H9 (cell line): ENCODE results near the gene MYO10. TPM values are rescaled to one million over a fixed set of nuclear protein-coding genes. Genes with fewer than 3 reads are reported as not detected.

Experiments used
- DNase-seq: peaks from one replicate; pipeline ENCODE4 v3.0.0-alpha.2; 2017
- H2AFZ ChIP-seq: one replicate; pipeline ENCODE4 v1.6.1; 2013; ENCODE audit warnings: mild to moderate bottlenecking, low read length, control low read depth, moderate library complexity
- H2AK5ac ChIP-seq: 2 replicates; pipeline ENCODE4 v1.6.1; 2013; ENCODE audit warnings: low read length, control low read depth, mixed read lengths; ENCODE audit not compliant: insufficient read length
- H2BK120ac ChIP-seq: one replicate; pipeline ENCODE4 v1.6.1; 2013; ENCODE audit warnings: low read depth, mild to moderate bottlenecking, low read length, control low read depth, inconsistent platforms; ENCODE audit not compliant: poor library complexity, severe bottlenecking
- H2BK12ac ChIP-seq: 2 replicates; pipeline ENCODE4 v1.6.1; 2013; ENCODE audit warnings: low read length, control low read depth, mixed read lengths, low read depth; ENCODE audit not compliant: insufficient read length
- H2BK15ac ChIP-seq: 2 replicates; pipeline ENCODE4 v1.6.1; 2013; ENCODE audit warnings: low read depth, low read length, control low read depth
- H2BK20ac ChIP-seq: one replicate; pipeline ENCODE4 v1.6.1; 2013; ENCODE audit warnings: low read depth, mild to moderate bottlenecking, low read length, control low read depth, inconsistent platforms; ENCODE audit not compliant: poor library complexity, severe bottlenecking
- H2BK5ac ChIP-seq: 2 replicates; pipeline ENCODE4 v1.6.1; 2013; ENCODE audit warnings: low read length, control low read depth, mixed read lengths; ENCODE audit not compliant: insufficient read length
- H3K14ac ChIP-seq: 2 replicates; pipeline ENCODE4 v1.6.1; 2013; ENCODE audit warnings: low read length, control low read depth; ENCODE audit not compliant: insufficient read depth
- H3K18ac ChIP-seq: 2 replicates; pipeline ENCODE4 v1.6.1; 2013; ENCODE audit warnings: low read depth, mild to moderate bottlenecking, mixed read lengths, low read length, control low read depth; ENCODE audit not compliant: insufficient read length
- H3K23ac ChIP-seq: 2 replicates; pipeline ENCODE4 v1.6.1; 2013; ENCODE audit warnings: low read length, control low read depth, mixed read lengths, low read depth; ENCODE audit not compliant: insufficient read length
- H3K23me2 ChIP-seq: 2 replicates; pipeline ENCODE4 v1.6.1; 2013; ENCODE audit warnings: low read depth, mild to moderate bottlenecking, mixed read lengths, low read length, control low read depth; ENCODE audit not compliant: insufficient read length, poor library complexity, severe bottlenecking
- H3K27ac ChIP-seq: 2 replicates; pipeline ENCODE4 v1.5.1; 2013; ENCODE audit warnings: low read length, control low read depth, mixed read lengths, low read depth; ENCODE audit not compliant: insufficient read length
- H3K27me3 ChIP-seq: 2 replicates; pipeline ENCODE4 v1.6.1; 2013; ENCODE audit warnings: low read length, control low read depth, inconsistent platforms; ENCODE audit not compliant: insufficient read depth
- H3K4ac ChIP-seq: 2 replicates; pipeline ENCODE4 v1.6.1; 2013; ENCODE audit warnings: low read depth, mild to moderate bottlenecking, control low read depth, inconsistent platforms, low read length, moderate library complexity
- H3K4me1 ChIP-seq: 2 replicates; pipeline ENCODE4 v1.6.1; 2013; ENCODE audit warnings: low read length, control low read depth, inconsistent platforms; ENCODE audit not compliant: insufficient read depth
- H3K4me2 ChIP-seq: 2 replicates; pipeline ENCODE4 v1.6.1; 2013; ENCODE audit warnings: low read length, control low read depth, mixed read lengths; ENCODE audit not compliant: insufficient read length, insufficient read depth
- H3K56ac ChIP-seq: 2 replicates; pipeline ENCODE4 v1.6.1; 2013; ENCODE audit warnings: low read depth, mild to moderate bottlenecking, mixed read lengths, low read length, control low read depth; ENCODE audit not compliant: insufficient read length
- H3K79me1 ChIP-seq: 2 replicates; pipeline ENCODE4 v1.6.1; 2013; ENCODE audit warnings: low read depth, mild to moderate bottlenecking, moderate library complexity, low read length, control low read depth, inconsistent platforms; ENCODE audit not compliant: insufficient read depth, poor library complexity, severe bottlenecking
- H3K79me2 ChIP-seq: 2 replicates; pipeline ENCODE4 v1.6.1; 2013; ENCODE audit warnings: low read length, control low read depth, inconsistent platforms; ENCODE audit not compliant: insufficient read depth
- H3K9ac ChIP-seq: 2 replicates; pipeline ENCODE4 v1.6.1; 2013; ENCODE audit warnings: low read length, control low read depth, mixed read lengths; ENCODE audit not compliant: insufficient read length; ENCODE audit errors: extremely low read depth
- H3K9me3 ChIP-seq: one replicate; pipeline ENCODE4 v1.6.1; 2013; ENCODE audit warnings: low read depth, low read length, inconsistent platforms; ENCODE audit not compliant: control insufficient read depth
- H3T11ph ChIP-seq: one replicate; pipeline ENCODE4 v1.6.1; 2013; ENCODE audit warnings: mild to moderate bottlenecking, low read length, control low read depth, inconsistent platforms
- H4K20me1 ChIP-seq: one replicate; pipeline ENCODE4 v1.6.1; 2013; ENCODE audit not compliant: control insufficient read depth, insufficient read length, insufficient read depth
- H4K5ac ChIP-seq: 2 replicates; pipeline ENCODE4 v1.6.1; 2013; ENCODE audit warnings: low read depth, mild to moderate bottlenecking, mixed read lengths, low read length, control low read depth; ENCODE audit not compliant: insufficient read length
- H4K8ac ChIP-seq: replicated peaks from 2 replicates; pipeline ENCODE4 v1.6.1; 2013; ENCODE audit warnings: low read length, control low read depth, mixed read lengths, low read depth; ENCODE audit not compliant: insufficient read length
- H4K91ac ChIP-seq: 2 replicates; pipeline ENCODE4 v1.6.1; 2013; ENCODE audit warnings: low read depth, mild to moderate bottlenecking, moderate library complexity, mixed read lengths, low read length, control low read depth; ENCODE audit not compliant: insufficient read length
- H3K27ac Mint-ChIP-seq, 3 experiments: 2 replicates in 2 of 3; 3 replicates in 1 of 3; pipeline ENCODE4 v1.8.0; 2020 to 2021; ENCODE audit warnings: mixed read lengths in 3 of 3, mild to moderate bottlenecking in 1 of 3, moderate library complexity in 1 of 3
- H3K27me3 Mint-ChIP-seq: 2 replicates; pipeline ENCODE4 v1.8.0; 2021; ENCODE audit warnings: low read depth, mild to moderate bottlenecking, moderate library complexity, mixed read lengths
- H3K36me3 Mint-ChIP-seq, 3 experiments: 2 replicates in 2 of 3; 3 replicates in 1 of 3; pipeline ENCODE4 v1.8.0; 2020 to 2021; ENCODE audit warnings: low read depth in 3 of 3, mixed read lengths in 3 of 3; ENCODE audit not compliant: insufficient read depth in 1 of 3
- H3K4me1 Mint-ChIP-seq, 2 experiments: 2 replicates each; pipeline ENCODE4 v1.8.0; 2020; ENCODE audit warnings: mixed read lengths in 2 of 2
- H3K4me3 Mint-ChIP-seq, 2 experiments: 2 replicates in 1 of 2; 3 replicates in 1 of 2; pipeline ENCODE4 v1.8.0; 2020 to 2021; ENCODE audit warnings: mild to moderate bottlenecking in 2 of 2, mixed read lengths in 2 of 2, moderate library complexity in 1 of 2
- H3K9me3 Mint-ChIP-seq, 2 experiments: 2 replicates in 1 of 2; 3 replicates in 1 of 2; pipeline ENCODE4 v1.8.0; 2020; ENCODE audit warnings: mild to moderate bottlenecking in 2 of 2, mixed read lengths in 2 of 2, moderate library complexity in 1 of 2
- WGBS: extraction: QIAGEN DNeasy Blood & Tissue Kit; methylation state at CpG from one replicate; pipeline ENCODE4 v1.1.7; 2013; ENCODE audit warnings: missing lambda C conversion rate, low lambda C conversion rate, mixed read lengths; ENCODE audit not compliant: insufficient read length; ENCODE audit errors: extremely low coverage; 5-methylcytosine and 5-hydroxymethylcytosine counted together
- total RNA-seq: library from RNA; stranded (reverse); gene quantifications from 2 replicates; pipeline ENCODE4 v1.2.1, GENCODE V29; 2021
- TF ChIP-seq, protein P1 (sequence below): fragments of 200-600 bp; sonication (generic); conservative IDR thresholded peaks from 3 replicates; pipeline ENCODE4 v1.8.0; 2021; ENCODE audit warnings: antibody characterized with exemption, mild to moderate bottlenecking

Gene MYO10
- total RNA-seq, 1 experiment from 2014 or later = 127 TPM

DNA sequence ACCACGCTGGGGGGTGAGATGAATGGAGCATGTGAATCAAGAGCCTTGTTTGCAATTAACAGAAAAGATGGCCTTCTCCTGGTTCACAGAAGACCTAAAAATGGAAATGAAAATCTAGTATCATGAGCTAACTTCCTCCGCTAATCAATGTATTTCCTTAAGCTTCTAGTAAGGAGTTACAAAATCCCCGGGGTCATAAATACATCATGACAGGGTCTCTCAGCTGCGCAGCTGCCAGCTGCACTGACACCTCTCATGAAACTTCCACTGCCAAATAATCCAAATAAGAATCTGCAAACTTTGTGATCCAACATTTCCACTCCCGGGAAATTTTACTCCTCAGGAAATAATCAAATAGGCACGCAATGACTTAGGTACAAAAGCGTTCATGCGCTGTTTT, 11.9 kb downstream of the MYO10 start:
- no peaks in the 10 kb centered on the region for H3K27me3 ChIP-seq
- H3K4ac ChIP-seq = no peak overlapping the region
- H3T11ph ChIP-seq = no peak overlapping the region
- Mint-ChIP-seq H3K4me3 (no peak overlapping the region), H3K4me1 (peaks cover 2 to 3% of the 10 kb centered on the region in 2 experiments; a peak in 2 of 4 replicates), H3K36me3 (peaks cover 2 to 7% (median 5%) of the 10 kb centered on the region in 3 experiments; a peak in 6 of 7 replicates), H3K27me3 (no peaks in the 10 kb centered on the region), H3K9me3 (peaks cover 0 to 3% of the 10 kb centered on the region in 2 experiments; a peak in 1 of 5 replicates), H3K27ac (no peak overlapping the region)
- no peak overlapping the region for H2BK15ac ChIP-seq
- WGBS = no CpG with 5 or more reads among the region's 8 CpGs
- no peak overlapping the region for H2BK12ac ChIP-seq
- peaks cover 7% of the 10 kb centered on the region for H3K79me1 ChIP-seq
- no peak overlapping the region for H4K8ac ChIP-seq
- no peak overlapping the region for H3K14ac ChIP-seq
- no peaks in the 10 kb centered on the region for H3K23me2 ChIP-seq
- no peak for DNase-seq
- no peak overlapping the region for H2AK5ac ChIP-seq
- no peak overlapping the region for H3K18ac ChIP-seq
- no peak overlapping the region for H3K56ac ChIP-seq
- no peak overlapping the region for H3K9ac ChIP-seq
- no peak overlapping the region for H2BK20ac ChIP-seq
- H3K27ac ChIP-seq = no peak overlapping the region
- no peak overlapping the region for H4K5ac ChIP-seq
- H3K9me3 ChIP-seq = no peaks in the 10 kb centered on the region
- no peak overlapping the region for H2BK120ac ChIP-seq
- no peak overlapping the region for H2BK5ac ChIP-seq
- TF ChIP-seq, protein P1, sequence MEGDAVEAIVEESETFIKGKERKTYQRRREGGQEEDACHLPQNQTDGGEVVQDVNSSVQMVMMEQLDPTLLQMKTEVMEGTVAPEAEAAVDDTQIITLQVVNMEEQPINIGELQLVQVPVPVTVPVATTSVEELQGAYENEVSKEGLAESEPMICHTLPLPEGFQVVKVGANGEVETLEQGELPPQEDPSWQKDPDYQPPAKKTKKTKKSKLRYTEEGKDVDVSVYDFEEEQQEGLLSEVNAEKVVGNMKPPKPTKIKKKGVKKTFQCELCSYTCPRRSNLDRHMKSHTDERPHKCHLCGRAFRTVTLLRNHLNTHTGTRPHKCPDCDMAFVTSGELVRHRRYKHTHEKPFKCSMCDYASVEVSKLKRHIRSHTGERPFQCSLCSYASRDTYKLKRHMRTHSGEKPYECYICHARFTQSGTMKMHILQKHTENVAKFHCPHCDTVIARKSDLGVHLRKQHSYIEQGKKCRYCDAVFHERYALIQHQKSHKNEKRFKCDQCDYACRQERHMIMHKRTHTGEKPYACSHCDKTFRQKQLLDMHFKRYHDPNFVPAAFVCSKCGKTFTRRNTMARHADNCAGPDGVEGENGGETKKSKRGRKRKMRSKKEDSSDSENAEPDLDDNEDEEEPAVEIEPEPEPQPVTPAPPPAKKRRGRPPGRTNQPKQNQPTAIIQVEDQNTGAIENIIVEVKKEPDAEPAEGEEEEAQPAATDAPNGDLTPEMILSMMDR = no peak
- no peak overlapping the region for H4K91ac ChIP-seq
- no peaks in the 10 kb centered on the region for H3K4me1 ChIP-seq
- H4K20me1 ChIP-seq = no peaks in the 10 kb centered on the region
- no peak overlapping the region for H3K23ac ChIP-seq
- H3K4me2 ChIP-seq = no peak overlapping the region
- H3K79me2 ChIP-seq = peaks cover 8% of the 10 kb centered on the region
- H2AFZ ChIP-seq = no peak overlapping the region
